ENCODE data around the gene ATP1A1.

DNA sequence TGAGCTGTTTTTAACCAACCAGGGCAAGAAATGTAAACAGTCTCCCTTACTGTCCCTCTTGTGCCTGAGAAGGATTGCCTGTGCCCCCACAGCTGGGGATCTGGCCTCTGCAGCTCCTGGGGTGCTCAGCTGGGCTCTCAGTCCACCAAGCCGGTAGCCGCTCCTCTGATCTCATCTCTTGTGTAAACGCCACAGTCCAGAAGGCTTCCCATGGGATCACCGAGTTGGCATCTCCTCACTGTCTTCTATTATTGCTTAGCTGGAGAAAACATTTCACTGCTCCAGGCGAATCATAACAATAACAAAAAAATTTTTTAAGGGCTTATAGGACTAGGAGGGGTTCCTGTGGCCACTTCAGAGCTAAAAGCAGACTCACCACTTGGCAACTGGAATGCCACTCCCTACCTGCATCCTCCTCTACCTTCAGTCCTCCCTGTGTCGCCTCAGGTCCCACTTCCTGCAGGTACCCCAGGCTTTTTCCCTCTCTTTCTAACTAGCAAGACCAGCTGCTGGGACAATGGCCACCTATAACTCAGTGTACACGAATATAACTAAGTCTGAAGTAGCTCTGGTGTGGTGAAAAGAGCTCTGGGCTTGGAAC is 75.8 kb downstream of the ATP1A1 start:
- TF ChIP-seq CTCF (IDR thresholded peaks at IDR 0.05 in 4 of 5, conservative IDR thresholded peaks at IDR 0.05 in 1 of 5) = no peak
- no peak for TF ChIP-seq POLR2A (IDR thresholded peaks at IDR 0.05)

Measured in gastrocnemius medialis (tissue), 4 donors.